ENCODE measurements around the gene P3H1.

The P3H1 gene

GRCh38 chr1:42784946-42785693, 18.3 kb upstream of the P3H1 start, which contains the start of gene TMEM269:
Gene TMEM269, plus strand, starts transcription at chr1:42784991. Its CDS starts 4,903 bp downstream, at chr1:42789894.
- TF ChIP-seq BHLHE40 (IDR thresholded peaks at IDR 0.05; ENCODE audit: borderline replicate concordance) (no peak), TARDBP (IDR thresholded peaks at IDR 0.05) (no peak), FOXA1 (IDR thresholded peaks at IDR 0.05) (no peak), NFRKB (IDR thresholded peaks at IDR 0.05) (no peak), FOXK2 (IDR thresholded peaks at IDR 0.05) (no peak), FOXM1 (IDR thresholded peaks at IDR 0.05; ENCODE audit: borderline replicate concordance) (no peak), ZNF384 (IDR thresholded peaks at IDR 0.05) (no peak), LEF1 (IDR thresholded peaks at IDR 0.05; ENCODE audit: borderline replicate concordance) (no peak), ELF4 (IDR thresholded peaks at IDR 0.05) (no peak), CTBP1 (IDR thresholded peaks at IDR 0.05; ENCODE audit: borderline replicate concordance) (no peak), L3MBTL2 (conservative IDR thresholded peaks at IDR 0.05) (no peak), SUZ12 (IDR thresholded peaks at IDR 0.05) (no peak)
- no peak for DNase-seq (ENCODE audit: extremely low spot score)
- CTCF ChIA-PET, result no interaction called here
- POLR2A ChIA-PET, result no interaction called here

DNA sequence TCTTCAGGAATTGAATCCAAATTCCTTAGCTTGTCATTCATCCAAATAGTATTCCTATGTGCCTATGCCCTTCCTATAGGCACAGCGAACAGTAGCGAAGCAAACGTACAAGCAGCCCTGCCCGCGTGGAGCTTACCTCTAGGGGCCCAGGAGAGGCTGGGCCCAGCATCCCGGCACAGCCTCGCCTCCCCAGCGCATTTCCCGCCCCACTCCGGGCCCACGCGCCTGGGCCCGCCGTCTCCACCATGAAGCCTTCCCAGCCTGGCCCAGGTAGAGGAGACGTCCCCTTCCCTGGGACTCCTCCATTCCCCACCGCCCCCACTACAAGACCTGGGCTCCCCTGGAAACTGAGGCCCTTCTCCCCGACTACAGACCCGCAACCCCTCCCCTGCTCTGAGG, 17.7 kb upstream of the P3H1 start:
- TF ChIP-seq ARNT (IDR thresholded peaks at IDR 0.05) (no peak), TARDBP (IDR thresholded peaks at IDR 0.05) (no peak), HDGF (IDR thresholded peaks at IDR 0.05; ENCODE audit: borderline replicate concordance) (no peak), CTBP1 (IDR thresholded peaks at IDR 0.05; ENCODE audit: borderline replicate concordance) (no peak), NFRKB (IDR thresholded peaks at IDR 0.05) (no peak), L3MBTL2 (conservative IDR thresholded peaks at IDR 0.05) (no peak), SUZ12 (IDR thresholded peaks at IDR 0.05) (no peak), FOXA1 (IDR thresholded peaks at IDR 0.05) (no peak), FOXK2 (IDR thresholded peaks at IDR 0.05) (no peak), FOXM1 (IDR thresholded peaks at IDR 0.05; ENCODE audit: borderline replicate concordance) (no peak), SP1 (IDR thresholded peaks at IDR 0.05) (no peak), BHLHE40 (IDR thresholded peaks at IDR 0.05; ENCODE audit: borderline replicate concordance) (no peak), LEF1 (IDR thresholded peaks at IDR 0.05; ENCODE audit: borderline replicate concordance) (no peak)
- TF ChIP-seq, protein P1, sequence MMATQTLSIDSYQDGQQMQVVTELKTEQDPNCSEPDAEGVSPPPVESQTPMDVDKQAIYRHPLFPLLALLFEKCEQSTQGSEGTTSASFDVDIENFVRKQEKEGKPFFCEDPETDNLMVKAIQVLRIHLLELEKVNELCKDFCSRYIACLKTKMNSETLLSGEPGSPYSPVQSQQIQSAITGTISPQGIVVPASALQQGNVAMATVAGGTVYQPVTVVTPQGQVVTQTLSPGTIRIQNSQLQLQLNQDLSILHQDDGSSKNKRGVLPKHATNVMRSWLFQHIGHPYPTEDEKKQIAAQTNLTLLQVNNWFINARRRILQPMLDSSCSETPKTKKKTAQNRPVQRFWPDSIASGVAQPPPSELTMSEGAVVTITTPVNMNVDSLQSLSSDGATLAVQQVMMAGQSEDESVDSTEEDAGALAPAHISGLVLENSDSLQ (IDR thresholded peaks at IDR 0.05), result no peak
- ChIA-PET POLR2A (interaction anchor here (1.0 kb wide), 1 partner anchor 17 kb away, joined by 5 read pairs; the partner anchor contains the start of genes C1orf50 and P3H1), CTCF (no interaction called here)
- DNase-seq (ENCODE audit: extremely low spot score), result no peak

DNA sequence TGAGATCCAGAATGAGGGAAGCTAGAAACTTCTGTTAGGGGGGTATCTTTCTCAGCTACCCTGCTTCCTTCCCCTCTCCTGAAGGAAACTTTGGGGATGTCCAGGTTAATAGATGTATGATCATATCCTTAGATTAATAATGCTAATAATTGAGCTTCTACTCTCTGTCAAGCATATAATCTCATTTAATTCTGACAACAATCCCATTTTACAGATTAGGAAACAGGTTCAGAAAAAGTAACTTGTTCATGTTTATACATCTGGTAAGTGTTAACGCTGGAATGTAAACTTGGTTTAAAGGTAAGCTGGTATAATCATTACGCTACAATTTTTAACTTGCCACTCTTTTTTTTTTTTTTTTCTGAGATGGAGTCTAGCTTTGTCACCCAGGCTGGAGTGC, 16.3 kb upstream of the P3H1 start:
- POLR2A ChIA-PET, result no interaction called here
- TF ChIP-seq TARDBP (IDR thresholded peaks at IDR 0.05) (no peak), FOXK2 (IDR thresholded peaks at IDR 0.05) (no peak), BHLHE40 (IDR thresholded peaks at IDR 0.05; ENCODE audit: borderline replicate concordance) (no peak), SP1 (IDR thresholded peaks at IDR 0.05) (no peak), FOXA1 (IDR thresholded peaks at IDR 0.05) (no peak), ARNT (IDR thresholded peaks at IDR 0.05) (no peak), FOXM1 (IDR thresholded peaks at IDR 0.05; ENCODE audit: borderline replicate concordance) (no peak), SUZ12 (IDR thresholded peaks at IDR 0.05) (no peak), HDGF (IDR thresholded peaks at IDR 0.05; ENCODE audit: borderline replicate concordance) (no peak), NFRKB (IDR thresholded peaks at IDR 0.05) (no peak), CTBP1 (IDR thresholded peaks at IDR 0.05; ENCODE audit: borderline replicate concordance) (no peak), ZNF384 (IDR thresholded peaks at IDR 0.05) (no peak), ELF4 (IDR thresholded peaks at IDR 0.05) (no peak)
- TF ChIP-seq, protein P1 (IDR thresholded peaks at IDR 0.05), result no peak
- DNase-seq (ENCODE audit: extremely low spot score), result no peak
- CTCF ChIA-PET, result interaction anchor here (0.6 kb wide), 1 partner anchor 137 kb away, joined by 5 read pairs; no protein-coding TSS in a partner anchor

- POLR2A ChIA-PET, result interaction anchor here (1.5 to 7.2 kb wide), 2 partner anchors 13 to 66 kb away, joined by 5 to 44 read pairs; partner anchors contain the start of genes C1orf50, P3H1 and ZNF691
- CTCF ChIA-PET, result interaction anchor here (0.6 to 2.1 kb wide), 3 partner anchors 11 to 293 kb away, joined by 3 to 8 read pairs (median 4); no protein-coding TSS in a partner anchor
- DNase-seq (ENCODE audit: extremely low spot score), result no peak
- TF ChIP-seq FOXM1 (IDR thresholded peaks at IDR 0.05; ENCODE audit: borderline replicate concordance) (no peak), SP1 (IDR thresholded peaks at IDR 0.05) (no peak), HDGF (IDR thresholded peaks at IDR 0.05; ENCODE audit: borderline replicate concordance) (no peak), ZNF384 (IDR thresholded peaks at IDR 0.05) (no peak), ELF4 (IDR thresholded peaks at IDR 0.05) (no peak), CTBP1 (IDR thresholded peaks at IDR 0.05; ENCODE audit: borderline replicate concordance) (no peak), FOXA1 (IDR thresholded peaks at IDR 0.05) (no peak), SUZ12 (IDR thresholded peaks at IDR 0.05) (no peak)
- TF ChIP-seq, protein P1 (IDR thresholded peaks at IDR 0.05), result no peak
Measured at GRCh38 chr1:42780176-42780575, 13.3 kb upstream of the P3H1 start.

DNA sequence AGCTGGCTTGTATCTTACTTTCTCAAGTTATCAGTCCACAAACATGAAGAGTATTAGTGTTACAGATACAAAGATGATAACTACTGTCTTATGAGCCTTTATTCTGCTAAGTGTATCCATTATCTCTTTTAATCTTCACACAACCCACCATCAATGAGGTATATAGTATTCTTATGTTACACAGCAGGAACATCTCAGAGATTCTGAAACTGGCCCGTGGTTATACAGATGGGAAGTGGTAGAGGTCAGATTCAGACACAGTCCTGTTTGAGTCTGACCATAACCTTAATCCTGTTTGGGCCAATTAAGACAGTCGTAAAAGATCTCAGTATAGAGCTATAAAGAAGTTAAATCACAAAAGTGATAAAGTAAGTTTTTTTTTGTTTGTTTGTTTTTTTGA, 12.9 kb upstream of the P3H1 start:
- TF ChIP-seq HDGF (IDR thresholded peaks at IDR 0.05; ENCODE audit: borderline replicate concordance) (no peak), FOXK2 (IDR thresholded peaks at IDR 0.05) (no peak), SUZ12 (IDR thresholded peaks at IDR 0.05) (no peak), SP1 (IDR thresholded peaks at IDR 0.05) (no peak), ARNT (IDR thresholded peaks at IDR 0.05) (no peak), ELF4 (IDR thresholded peaks at IDR 0.05) (no peak), FOXA1 (IDR thresholded peaks at IDR 0.05) (no peak), TARDBP (IDR thresholded peaks at IDR 0.05) (no peak), BHLHE40 (IDR thresholded peaks at IDR 0.05; ENCODE audit: borderline replicate concordance) (no peak), LEF1 (IDR thresholded peaks at IDR 0.05; ENCODE audit: borderline replicate concordance) (no peak), FOXM1 (IDR thresholded peaks at IDR 0.05; ENCODE audit: borderline replicate concordance) (no peak), CTBP1 (IDR thresholded peaks at IDR 0.05; ENCODE audit: borderline replicate concordance) (no peak), L3MBTL2 (conservative IDR thresholded peaks at IDR 0.05) (no peak)
- TF ChIP-seq, protein P1 (IDR thresholded peaks at IDR 0.05), result no peak
- CTCF ChIA-PET, result interaction anchor here (0.6 to 2.1 kb wide), 3 partner anchors 11 to 294 kb away, joined by 3 to 8 read pairs (median 4); no protein-coding TSS in a partner anchor
- POLR2A ChIA-PET, result interaction anchor here (1.5 to 7.2 kb wide), 2 partner anchors 12 to 67 kb away, joined by 5 to 44 read pairs; partner anchors contain the start of genes C1orf50, P3H1 and ZNF691
- DNase-seq (ENCODE audit: extremely low spot score), result no peak

All from HEK293T (cell line).